OCI-LY3 (cell line): ENCODE data around the gene ATP8A2.

Experiments used
- H2AFZ ChIP-seq: fragments of 200-600, 300-600 bp; shearing (Covaris generic); 2 replicates; pipeline ENCODE4 v1.6.0; 2014; ENCODE audit warnings: antibody characterized with exemption, low read depth, low read length
- H3K27ac ChIP-seq: fragments of 200-600, 300-600 bp; sonication (generic); 2 replicates; pipeline ENCODE4 v1.5.1; 2014; ENCODE audit warnings: mild to moderate bottlenecking, low read length, moderate library complexity, mixed read lengths
- H3K27me3 ChIP-seq: fragments of 200-600, 300-600 bp; sonication (generic); 2 replicates; pipeline ENCODE4 v1.6.1; 2014; ENCODE audit warnings: low read depth, low read length, mixed read lengths
- H3K36me3 ChIP-seq: fragments of 200-600, 300-600 bp; sonication (generic); replicated peaks from 2 replicates; pipeline ENCODE3; 2014; ENCODE audit warnings: low read depth, low read length, mixed read lengths
- H3K4me1 ChIP-seq: fragments of 300-600, 200-600 bp; sonication (generic); 2 replicates; pipeline ENCODE4 v1.6.1; 2014; ENCODE audit warnings: low read length, mixed read lengths
- H3K4me2 ChIP-seq: fragments of 200-600, 300-600 bp; sonication (generic); 2 replicates; pipeline ENCODE4 v1.6.1; 2014; ENCODE audit warnings: low read length, mixed read lengths
- H3K4me3 ChIP-seq: fragments of 300-600, 200-600 bp; sonication (generic); 2 replicates; pipeline ENCODE4 v1.5.1; 2014; ENCODE audit warnings: antibody characterized with exemption, mild to moderate bottlenecking, low read length, moderate library complexity
- H3K79me2 ChIP-seq: fragments of 300-600, 200-600 bp; shearing (Covaris generic); 2 replicates; pipeline ENCODE4 v1.6.1; 2014; ENCODE audit warnings: mild to moderate bottlenecking, low read length, mixed read lengths
- H3K9ac ChIP-seq: fragments of 300-600, 200-600 bp; shearing (Covaris generic); 2 replicates; pipeline ENCODE4 v1.6.0; 2014; ENCODE audit warnings: mild to moderate bottlenecking, low read length, moderate library complexity
- H3K9me3 ChIP-seq: fragments of 200-600, 300-600 bp; shearing (Covaris generic); 2 replicates; pipeline ENCODE4 v1.6.1; 2014; ENCODE audit warnings: low read length, mixed read lengths; ENCODE audit not compliant: insufficient read depth
- H4K20me1 ChIP-seq: fragments of 200-600, 300-600 bp; sonication (generic); 2 replicates; pipeline ENCODE4 v1.6.1; 2016; ENCODE audit warnings: low read length, mixed read lengths; ENCODE audit not compliant: insufficient read depth
- CTCF ChIP-seq: fragments of 200-600, 300-600 bp; sonication (generic); IDR thresholded peaks from 2 replicates; pipeline ENCODE4 v1.5.1; 2014; ENCODE audit warnings: antibody characterized with exemption, low read length, low read depth
- EZH2phosphoT487 ChIP-seq: fragments of 200-600 bp; shearing (Covaris generic); IDR thresholded peaks from 2 replicates; pipeline ENCODE4 v1.6.1; 2018; ENCODE audit warnings: antibody characterized with exemption, mixed run types, low read depth

Gene ATP8A2

DNA sequence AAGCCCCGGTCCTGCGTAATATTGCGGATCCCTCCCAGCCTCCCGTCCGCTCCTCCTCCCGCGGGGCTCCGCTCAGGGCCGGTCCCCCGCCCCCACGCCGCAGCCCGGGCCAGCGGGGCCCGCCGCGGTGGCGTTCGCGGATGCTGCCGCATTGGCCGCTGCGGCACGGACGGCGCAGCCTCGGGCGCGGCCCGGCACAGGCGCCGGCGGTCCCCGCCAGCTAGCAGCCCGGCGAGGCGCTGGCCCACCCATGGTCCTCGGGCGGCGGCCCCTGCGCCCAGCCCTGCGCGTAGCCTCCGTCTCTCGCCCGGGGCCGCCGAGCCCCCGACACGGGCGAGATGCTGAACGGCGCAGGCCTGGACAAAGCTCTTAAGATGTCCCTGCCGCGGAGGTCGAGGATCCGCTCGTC is at the start of gene ATP8A2:
ATP8A2 (plus strand) TSS at position 100 of the 409 bp plus-strand sequence; CDS start at position 339, 239 bp downstream.
- H3K9ac ChIP-seq, result no peak within 1 kb of the TSS
- H2AFZ ChIP-seq, result no peak within 1 kb of the TSS
- no peaks in the 10 kb centered on the region for H4K20me1 ChIP-seq
- H3K4me2 ChIP-seq, result no peak within 1 kb of the TSS
- no peaks in the 10 kb centered on the region for H3K36me3 ChIP-seq
- H3K4me3 ChIP-seq, result no peak within 1 kb of the TSS
- 0 out of 2 replicates have a peak, but pooled peaks cover 6% of the 10 kb centered on the region for H3K4me1 ChIP-seq
- no peaks in the 10 kb centered on the region for H3K79me2 ChIP-seq
- no peak for TF ChIP-seq CTCF
- no peak for TF ChIP-seq EZH2phosphoT487
- H3K9me3 ChIP-seq, result no peaks in the 10 kb centered on the region
- peaks cover 16% of the 10 kb centered on the region; the same call in 1 of the 2 replicates for H3K27me3 ChIP-seq
- H3K27ac ChIP-seq, result no peak within 1 kb of the TSS

DNA sequence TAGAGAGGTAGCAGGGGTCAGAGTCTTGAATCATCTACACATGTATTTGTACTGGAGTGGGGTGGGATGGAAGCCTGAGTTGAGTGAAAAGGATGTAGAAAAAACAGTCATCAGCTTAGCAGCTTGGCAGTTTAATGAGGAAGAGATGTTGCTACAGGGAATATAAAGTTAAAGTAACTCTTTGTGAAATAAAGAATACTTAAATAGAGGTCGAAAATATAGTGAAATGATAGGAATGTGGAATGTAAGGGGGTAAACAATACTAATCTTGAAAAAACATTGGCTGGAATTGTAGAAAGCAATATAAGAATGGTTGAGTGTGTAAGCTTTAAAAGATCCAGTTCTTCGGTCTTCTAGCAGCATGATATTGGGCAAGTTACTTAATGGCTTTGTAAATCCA is 47.7 kb upstream of the ATP8A2 start:
- no peaks in the 10 kb centered on the region for H4K20me1 ChIP-seq
- no peak overlapping the region for H3K27ac ChIP-seq
- H3K4me1 ChIP-seq, result no peaks in the 10 kb centered on the region
- no peaks in the 10 kb centered on the region for H3K27me3 ChIP-seq
- no peak overlapping the region for H2AFZ ChIP-seq
- TF ChIP-seq EZH2phosphoT487, result no peak
- TF ChIP-seq CTCF, result no peak
- H3K36me3 ChIP-seq, result peaks cover 79% of the 10 kb centered on the region
- no peak overlapping the region for H3K4me3 ChIP-seq
- no peak overlapping the region for H3K4me2 ChIP-seq
- no peaks in the 10 kb centered on the region for H3K9me3 ChIP-seq
- no peaks in the 10 kb centered on the region for H3K79me2 ChIP-seq
- H3K9ac ChIP-seq, result no peak overlapping the region

- Histone ChIP-seq H3K4me3 (no peak overlapping the region), H2AFZ (no peak overlapping the region), H3K4me1 (no peaks in the 10 kb centered on the region), H3K9me3 (no peaks in the 10 kb centered on the region), H3K4me2 (no peak overlapping the region), H3K79me2 (peaks cover 19% of the 10 kb centered on the region; the same call in 1 of the 2 replicates), H3K9ac (no peak overlapping the region), H3K27me3 (no peaks in the 10 kb centered on the region), H3K27ac (no peak overlapping the region), H4K20me1 (no peaks in the 10 kb centered on the region), H3K36me3 (peaks cover 84% of the 10 kb centered on the region)
- TF ChIP-seq CTCF (no peak), EZH2phosphoT487 (no peak)
Observed at GRCh38 chr13:25329706-25330105, 42.1 kb upstream of the ATP8A2 start.

- H3K9me3 ChIP-seq, result no peaks in the 10 kb centered on the region
- no peak overlapping the region for H2AFZ ChIP-seq
- H3K4me2 ChIP-seq, result no peak overlapping the region
- H3K27me3 ChIP-seq, result no peaks in the 10 kb centered on the region
- no peaks in the 10 kb centered on the region for H3K4me1 ChIP-seq
- H3K79me2 ChIP-seq, result peaks cover 25% of the 10 kb centered on the region; the same call in 1 of the 2 replicates
- no peak overlapping the region for H3K27ac ChIP-seq
- no peaks in the 10 kb centered on the region for H4K20me1 ChIP-seq
- H3K9ac ChIP-seq, result no peak overlapping the region
- H3K36me3 ChIP-seq, result peaks cover 76% of the 10 kb centered on the region
- TF ChIP-seq CTCF (no peak), EZH2phosphoT487 (no peak)
- H3K4me3 ChIP-seq, result no peak overlapping the region
Observed at GRCh38 chr13:25330541-25330940, 41.2 kb upstream of the ATP8A2 start.
